H9 (cell line): Measurements from ENCODE around the gene ALCAM. TPM values are rescaled to one million over a fixed set of nuclear protein-coding genes. Genes with fewer than 3 reads are reported as not detected.

ENCODE experiments used
- DNase-seq: peaks from one replicate; pipeline ENCODE4 v3.0.0-alpha.2; 2017
- H2AFZ ChIP-seq: one replicate; pipeline ENCODE4 v1.6.1; 2013; ENCODE audit warnings: mild to moderate bottlenecking, low read length, control low read depth, moderate library complexity
- H2AK5ac ChIP-seq: 2 replicates; pipeline ENCODE4 v1.6.1; 2013; ENCODE audit warnings: low read length, control low read depth, mixed read lengths; ENCODE audit not compliant: insufficient read length
- H2BK120ac ChIP-seq: one replicate; pipeline ENCODE4 v1.6.1; 2013; ENCODE audit warnings: low read depth, mild to moderate bottlenecking, low read length, control low read depth, inconsistent platforms; ENCODE audit not compliant: poor library complexity, severe bottlenecking
- H2BK12ac ChIP-seq: 2 replicates; pipeline ENCODE4 v1.6.1; 2013; ENCODE audit warnings: low read length, control low read depth, mixed read lengths, low read depth; ENCODE audit not compliant: insufficient read length
- H2BK15ac ChIP-seq: 2 replicates; pipeline ENCODE4 v1.6.1; 2013; ENCODE audit warnings: low read depth, low read length, control low read depth
- H2BK20ac ChIP-seq: one replicate; pipeline ENCODE4 v1.6.1; 2013; ENCODE audit warnings: low read depth, mild to moderate bottlenecking, low read length, control low read depth, inconsistent platforms; ENCODE audit not compliant: poor library complexity, severe bottlenecking
- H2BK5ac ChIP-seq: 2 replicates; pipeline ENCODE4 v1.6.1; 2013; ENCODE audit warnings: low read length, control low read depth, mixed read lengths; ENCODE audit not compliant: insufficient read length
- H3K14ac ChIP-seq: 2 replicates; pipeline ENCODE4 v1.6.1; 2013; ENCODE audit warnings: low read length, control low read depth; ENCODE audit not compliant: insufficient read depth
- H3K18ac ChIP-seq: 2 replicates; pipeline ENCODE4 v1.6.1; 2013; ENCODE audit warnings: low read depth, mild to moderate bottlenecking, mixed read lengths, low read length, control low read depth; ENCODE audit not compliant: insufficient read length
- H3K23ac ChIP-seq: 2 replicates; pipeline ENCODE4 v1.6.1; 2013; ENCODE audit warnings: low read length, control low read depth, mixed read lengths, low read depth; ENCODE audit not compliant: insufficient read length
- H3K23me2 ChIP-seq: 2 replicates; pipeline ENCODE4 v1.6.1; 2013; ENCODE audit warnings: low read depth, mild to moderate bottlenecking, mixed read lengths, low read length, control low read depth; ENCODE audit not compliant: insufficient read length, poor library complexity, severe bottlenecking
- H3K27ac ChIP-seq: 2 replicates; pipeline ENCODE4 v1.5.1; 2013; ENCODE audit warnings: low read length, control low read depth, mixed read lengths, low read depth; ENCODE audit not compliant: insufficient read length
- H3K27me3 ChIP-seq: 2 replicates; pipeline ENCODE4 v1.6.1; 2013; ENCODE audit warnings: low read length, control low read depth, inconsistent platforms; ENCODE audit not compliant: insufficient read depth
- H3K4ac ChIP-seq: 2 replicates; pipeline ENCODE4 v1.6.1; 2013; ENCODE audit warnings: low read depth, mild to moderate bottlenecking, control low read depth, inconsistent platforms, low read length, moderate library complexity
- H3K4me1 ChIP-seq: 2 replicates; pipeline ENCODE4 v1.6.1; 2013; ENCODE audit warnings: low read length, control low read depth, inconsistent platforms; ENCODE audit not compliant: insufficient read depth
- H3K4me2 ChIP-seq: 2 replicates; pipeline ENCODE4 v1.6.1; 2013; ENCODE audit warnings: low read length, control low read depth, mixed read lengths; ENCODE audit not compliant: insufficient read length, insufficient read depth
- H3K56ac ChIP-seq: 2 replicates; pipeline ENCODE4 v1.6.1; 2013; ENCODE audit warnings: low read depth, mild to moderate bottlenecking, mixed read lengths, low read length, control low read depth; ENCODE audit not compliant: insufficient read length
- H3K79me1 ChIP-seq: 2 replicates; pipeline ENCODE4 v1.6.1; 2013; ENCODE audit warnings: low read depth, mild to moderate bottlenecking, moderate library complexity, low read length, control low read depth, inconsistent platforms; ENCODE audit not compliant: insufficient read depth, poor library complexity, severe bottlenecking
- H3K79me2 ChIP-seq: 2 replicates; pipeline ENCODE4 v1.6.1; 2013; ENCODE audit warnings: low read length, control low read depth, inconsistent platforms; ENCODE audit not compliant: insufficient read depth
- H3K9ac ChIP-seq: 2 replicates; pipeline ENCODE4 v1.6.1; 2013; ENCODE audit warnings: low read length, control low read depth, mixed read lengths; ENCODE audit not compliant: insufficient read length; ENCODE audit errors: extremely low read depth
- H3K9me3 ChIP-seq: one replicate; pipeline ENCODE4 v1.6.1; 2013; ENCODE audit warnings: low read depth, low read length, inconsistent platforms; ENCODE audit not compliant: control insufficient read depth
- H3T11ph ChIP-seq: one replicate; pipeline ENCODE4 v1.6.1; 2013; ENCODE audit warnings: mild to moderate bottlenecking, low read length, control low read depth, inconsistent platforms
- H4K20me1 ChIP-seq: one replicate; pipeline ENCODE4 v1.6.1; 2013; ENCODE audit not compliant: control insufficient read depth, insufficient read length, insufficient read depth
- H4K5ac ChIP-seq: 2 replicates; pipeline ENCODE4 v1.6.1; 2013; ENCODE audit warnings: low read depth, mild to moderate bottlenecking, mixed read lengths, low read length, control low read depth; ENCODE audit not compliant: insufficient read length
- H4K8ac ChIP-seq: replicated peaks from 2 replicates; pipeline ENCODE4 v1.6.1; 2013; ENCODE audit warnings: low read length, control low read depth, mixed read lengths, low read depth; ENCODE audit not compliant: insufficient read length
- H4K91ac ChIP-seq: 2 replicates; pipeline ENCODE4 v1.6.1; 2013; ENCODE audit warnings: low read depth, mild to moderate bottlenecking, moderate library complexity, mixed read lengths, low read length, control low read depth; ENCODE audit not compliant: insufficient read length
- H3K27ac Mint-ChIP-seq, 3 experiments: 2 replicates in 2 of 3; 3 replicates in 1 of 3; pipeline ENCODE4 v1.8.0; 2020 to 2021; ENCODE audit warnings: mixed read lengths in 3 of 3, mild to moderate bottlenecking in 1 of 3, moderate library complexity in 1 of 3
- H3K27me3 Mint-ChIP-seq: 2 replicates; pipeline ENCODE4 v1.8.0; 2021; ENCODE audit warnings: low read depth, mild to moderate bottlenecking, moderate library complexity, mixed read lengths
- H3K36me3 Mint-ChIP-seq, 3 experiments: 2 replicates in 2 of 3; 3 replicates in 1 of 3; pipeline ENCODE4 v1.8.0; 2020 to 2021; ENCODE audit warnings: low read depth in 3 of 3, mixed read lengths in 3 of 3; ENCODE audit not compliant: insufficient read depth in 1 of 3
- H3K4me1 Mint-ChIP-seq, 2 experiments: 2 replicates each; pipeline ENCODE4 v1.8.0; 2020; ENCODE audit warnings: mixed read lengths in 2 of 2
- H3K4me3 Mint-ChIP-seq, 2 experiments: 2 replicates in 1 of 2; 3 replicates in 1 of 2; pipeline ENCODE4 v1.8.0; 2020 to 2021; ENCODE audit warnings: mild to moderate bottlenecking in 2 of 2, mixed read lengths in 2 of 2, moderate library complexity in 1 of 2
- H3K9me3 Mint-ChIP-seq, 2 experiments: 2 replicates in 1 of 2; 3 replicates in 1 of 2; pipeline ENCODE4 v1.8.0; 2020; ENCODE audit warnings: mild to moderate bottlenecking in 2 of 2, mixed read lengths in 2 of 2, moderate library complexity in 1 of 2
- WGBS: extraction: QIAGEN DNeasy Blood & Tissue Kit; methylation state at CpG from one replicate; pipeline ENCODE4 v1.1.7; 2013; ENCODE audit warnings: missing lambda C conversion rate, low lambda C conversion rate, mixed read lengths; ENCODE audit not compliant: insufficient read length; ENCODE audit errors: extremely low coverage; 5-methylcytosine and 5-hydroxymethylcytosine counted together
- total RNA-seq: library from RNA; stranded (reverse); gene quantifications from 2 replicates; pipeline ENCODE4 v1.2.1, GENCODE V29; 2021
- TF ChIP-seq, protein P1 (sequence below): fragments of 200-600 bp; sonication (generic); conservative IDR thresholded peaks from 3 replicates; pipeline ENCODE4 v1.8.0; 2021; ENCODE audit warnings: antibody characterized with exemption, mild to moderate bottlenecking

Gene ALCAM
- total RNA-seq, 1 experiment from 2014 or later = 43.7 TPM

- Histone ChIP-seq H2BK20ac (no peak overlapping the region), H2AK5ac (no peak overlapping the region), H3K18ac (no peak overlapping the region), H3T11ph (no peak overlapping the region), H2BK15ac (no peak overlapping the region), H4K91ac (no peak overlapping the region), H3K23ac (no peak overlapping the region), H3K27me3 (no peaks in the 10 kb centered on the region), H2BK120ac (no peak overlapping the region), H2BK12ac (no peak overlapping the region), H3K23me2 (no peaks in the 10 kb centered on the region), H4K20me1 (no peaks in the 10 kb centered on the region), H3K4me1 (no peaks in the 10 kb centered on the region; the same call in 1 of the 2 replicates), H3K4me2 (no peak overlapping the region), H2AFZ (no peak overlapping the region), H3K9me3 (no peaks in the 10 kb centered on the region), H3K9ac (no peak overlapping the region), H3K14ac (no peak overlapping the region), H2BK5ac (no peak overlapping the region), H4K5ac (no peak overlapping the region), H3K79me1 (no peaks in the 10 kb centered on the region), H3K4ac (no peak overlapping the region), H4K8ac (no peak overlapping the region), H3K27ac (no peak overlapping the region), H3K56ac (no peak overlapping the region), H3K79me2 (0 out of 2 replicates have a peak, but pooled peaks cover 2% of the 10 kb centered on the region)
- Mint-ChIP-seq H3K4me1 (peaks cover 2 to 3% of the 10 kb centered on the region in 2 experiments; a peak in 2 of 4 replicates), H3K4me3 (no peak overlapping the region), H3K27ac (no peak overlapping the region; a peak in 1 of 7 replicates), H3K36me3 (no peaks in the 10 kb centered on the region), H3K27me3 (no peaks in the 10 kb centered on the region), H3K9me3 (no peaks in the 10 kb centered on the region)
- no peak for DNase-seq
- WGBS = no CpG with 5 or more reads among the region's 3 CpGs
- TF ChIP-seq, protein P1, sequence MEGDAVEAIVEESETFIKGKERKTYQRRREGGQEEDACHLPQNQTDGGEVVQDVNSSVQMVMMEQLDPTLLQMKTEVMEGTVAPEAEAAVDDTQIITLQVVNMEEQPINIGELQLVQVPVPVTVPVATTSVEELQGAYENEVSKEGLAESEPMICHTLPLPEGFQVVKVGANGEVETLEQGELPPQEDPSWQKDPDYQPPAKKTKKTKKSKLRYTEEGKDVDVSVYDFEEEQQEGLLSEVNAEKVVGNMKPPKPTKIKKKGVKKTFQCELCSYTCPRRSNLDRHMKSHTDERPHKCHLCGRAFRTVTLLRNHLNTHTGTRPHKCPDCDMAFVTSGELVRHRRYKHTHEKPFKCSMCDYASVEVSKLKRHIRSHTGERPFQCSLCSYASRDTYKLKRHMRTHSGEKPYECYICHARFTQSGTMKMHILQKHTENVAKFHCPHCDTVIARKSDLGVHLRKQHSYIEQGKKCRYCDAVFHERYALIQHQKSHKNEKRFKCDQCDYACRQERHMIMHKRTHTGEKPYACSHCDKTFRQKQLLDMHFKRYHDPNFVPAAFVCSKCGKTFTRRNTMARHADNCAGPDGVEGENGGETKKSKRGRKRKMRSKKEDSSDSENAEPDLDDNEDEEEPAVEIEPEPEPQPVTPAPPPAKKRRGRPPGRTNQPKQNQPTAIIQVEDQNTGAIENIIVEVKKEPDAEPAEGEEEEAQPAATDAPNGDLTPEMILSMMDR = no peak
Measured at GRCh38 chr3:105417525-105418289, 51.0 kb downstream of the ALCAM start.
